Pancreas (tissue), 10 donors: ENCODE measurements around the gene MAP2K5. TPM values are rescaled to one million over a fixed set of nuclear protein-coding genes. Genes with fewer than 3 reads are reported as not detected.

Source experiments
- ATAC-seq, 4 donors: fragments of 200-7000 bp; cut with Tn5 transposase; one replicate each; pipeline versions ENCODE4 v1.8.0 to v1.9.1; 2020; ENCODE audit warnings: mild to moderate bottlenecking in 4 of 4, moderate library complexity in 4 of 4
- DNase-seq, 6 donors: peaks; one replicate each; pipeline ENCODE4 v3.0.0-alpha.2; 2020
- FAIRE-seq: peaks from 2 replicates; lab custom pipeline; 2012; peaks lifted over from hg19 to GRCh38; lab: Jason Lieb, UNC
- H3K27ac ChIP-seq, 4 donors: fragments of 200-600 bp; sonication (generic); 1 replicate in 3 of 4; 2 replicates in 1 of 4; pipeline versions ENCODE4 v1.5.0 to v1.8.0; 2020
- H3K27me3 ChIP-seq, 4 donors: fragments of 200-600 bp; one replicate each; pipeline ENCODE4 v1.8.0; 2021
- H3K36me3 ChIP-seq, 3 donors: fragments of 200-600 bp; sonication (generic) in 1 of 3; one replicate each; pipeline versions ENCODE4 v1.5.0 to v1.8.0; 2020 to 2021
- H3K4me1 ChIP-seq, 3 donors: fragments of 200-600 bp; one replicate each; pipeline ENCODE4 v1.8.0; 2021
- H3K4me3 ChIP-seq, 4 donors: fragments of 200-600 bp; sonication (generic) in 2 of 4; one replicate each; pipeline versions ENCODE4 v1.5.0 to v1.8.0; 2020 to 2021
- H3K9me3 ChIP-seq, 4 donors: fragments of 200-600 bp; one replicate each; pipeline ENCODE4 v1.8.0; 2021
- WGBS, 2 donors: extraction: QIAGEN DNeasy Blood & Tissue Kit; methylation state at CpG; one replicate each; pipeline ENCODE4 v1.1.7; 2013; 5-methylcytosine and 5-hydroxymethylcytosine counted together
- intact Hi-C, 3 donors: fragments of 100-400 bp; cut with DNase I; formaldehyde crosslinking; loops; one replicate each; pipeline versions ENCODE4 v1.11.1 to v1.14.2; 2022
- polyA plus RNA-seq, 2 donors: library from polyadenylated mRNA; stranded (reverse); fragments of 200-250 nt; gene quantifications; one replicate each; pipeline ENCODE4 v1.2.3, GENCODE V29; 2013
- total RNA-seq, 6 donors: library from RNA; stranded (reverse); fragmentation: NEBNext Ultra II Directional in 4 of 6; extraction: Animal tissue kit (Norgen Biotek cat#: 25700) in 4 of 6; gene quantifications; one replicate each; pipeline versions ENCODE4 v1.2.1 to v1.2.4, GENCODE V29; 2021 to 2023
- TF ChIP-seq, protein P1 (sequence below), 4 donors: fragments of 200-600 bp; sonication (generic) in 3 of 4; IDR thresholded peaks; one replicate each; pipeline versions ENCODE4 v1.5.0 to v1.8.0; 2021; ENCODE audit warnings: antibody characterized with exemption in 4 of 4
- donor health status: healthy with polysubstance abuse.
- donor health status: DM: no; HTN: no; CAD: no; lungs with moderate emphysema.
- donor health status: DM: no; HTN: no; CAD: no.
- donor health status: control.
- donor health status: control.
- donor health status: Bipolar disorder and iron deficiency.
- donor health status: DM: yes; HTN: yes; CAD: no.
- donor health status: DM: no; HTN: no; CAD: no.
- donor health status: DM: no; HTN: no; CAD: no.
- donor health status: DM: yes; HTN: yes; CAD: no.

The MAP2K5 gene
- total and polyA plus RNA-seq, 8 donors = 5.5 to 14.8 (median 10.0) TPM

GRCh38 chr15:67528513-67528912 is 14.0 kb upstream of the MAP2K5 start:
- WGBS, 2 donors = 95 to 96% methylated on average over 3 of the region's 3 CpGs
- H3K4me1 ChIP-seq = peaks cover 0 to 11% (median 6%) of the 10 kb centered on the region in 3 donors

GRCh38 chr15:67531379-67531914 is 11.1 kb upstream of the MAP2K5 start:
- WGBS, 2 donors = 80 to 88% methylated on average over 3 of the region's 3 CpGs
- no peaks in the 10 kb centered on the region for H3K4me1 ChIP-seq
- no peak for FAIRE-seq
- H3K27me3 ChIP-seq = no peaks in the 10 kb centered on the region
- no peak overlapping the region for H3K4me3 ChIP-seq
- no peak for DNase-seq
- peaks cover 0 to 7% (median 0%) of the 10 kb centered on the region in 3 donors for H3K36me3 ChIP-seq
- no peak for ATAC-seq
- intact Hi-C loops = no loop called here
- no peak overlapping the region for H3K27ac ChIP-seq
- no peaks in the 10 kb centered on the region for H3K9me3 ChIP-seq
- TF ChIP-seq, protein P1, sequence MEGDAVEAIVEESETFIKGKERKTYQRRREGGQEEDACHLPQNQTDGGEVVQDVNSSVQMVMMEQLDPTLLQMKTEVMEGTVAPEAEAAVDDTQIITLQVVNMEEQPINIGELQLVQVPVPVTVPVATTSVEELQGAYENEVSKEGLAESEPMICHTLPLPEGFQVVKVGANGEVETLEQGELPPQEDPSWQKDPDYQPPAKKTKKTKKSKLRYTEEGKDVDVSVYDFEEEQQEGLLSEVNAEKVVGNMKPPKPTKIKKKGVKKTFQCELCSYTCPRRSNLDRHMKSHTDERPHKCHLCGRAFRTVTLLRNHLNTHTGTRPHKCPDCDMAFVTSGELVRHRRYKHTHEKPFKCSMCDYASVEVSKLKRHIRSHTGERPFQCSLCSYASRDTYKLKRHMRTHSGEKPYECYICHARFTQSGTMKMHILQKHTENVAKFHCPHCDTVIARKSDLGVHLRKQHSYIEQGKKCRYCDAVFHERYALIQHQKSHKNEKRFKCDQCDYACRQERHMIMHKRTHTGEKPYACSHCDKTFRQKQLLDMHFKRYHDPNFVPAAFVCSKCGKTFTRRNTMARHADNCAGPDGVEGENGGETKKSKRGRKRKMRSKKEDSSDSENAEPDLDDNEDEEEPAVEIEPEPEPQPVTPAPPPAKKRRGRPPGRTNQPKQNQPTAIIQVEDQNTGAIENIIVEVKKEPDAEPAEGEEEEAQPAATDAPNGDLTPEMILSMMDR (IDR thresholded peaks at IDR 0.05) = no peak

More at GRCh38 chr15:67528513-67528912, 14.0 kb upstream of the MAP2K5 start:
- ATAC-seq (no peak), DNase-seq (no peak), FAIRE-seq (no peak)
- Histone ChIP-seq H3K36me3 (peaks cover 0 to 7% (median 0%) of the 10 kb centered on the region in 3 donors), H3K27me3 (no peaks in the 10 kb centered on the region), H3K4me3 (no peak overlapping the region), H3K27ac (no peak overlapping the region), H3K9me3 (no peaks in the 10 kb centered on the region)
- intact Hi-C loops = no loop called here
- TF ChIP-seq, protein P1 (IDR thresholded peaks at IDR 0.05) = no peak

DNA sequence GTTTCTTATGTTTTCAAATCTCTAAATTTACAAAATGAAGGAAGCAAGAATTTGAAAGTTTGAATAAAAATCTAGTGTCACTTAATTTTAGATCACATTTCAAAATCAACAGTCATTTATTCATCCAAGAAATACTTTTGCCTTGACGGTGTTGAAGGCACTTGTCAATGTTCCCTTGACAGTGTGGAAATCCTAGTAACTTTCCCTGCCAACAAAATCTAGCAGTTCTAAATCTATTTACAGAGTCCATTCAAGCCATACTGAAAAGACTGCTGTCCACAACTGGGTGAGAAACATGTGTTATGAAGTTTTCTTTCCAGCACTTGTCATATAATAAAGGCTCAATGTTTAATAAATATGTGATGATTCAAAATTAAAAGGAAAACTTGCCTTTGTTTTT is 8.6 kb upstream of the MAP2K5 start:
- TF ChIP-seq, protein P1 (IDR thresholded peaks at IDR 0.05) = no peak
- 64 to 78% methylated on average over 1 of the region's 1 CpG for WGBS, 2 donors
- H3K4me1 ChIP-seq = no peaks in the 10 kb centered on the region
- no peak for ATAC-seq
- no peak overlapping the region for H3K27ac ChIP-seq
- no peaks in the 10 kb centered on the region for H3K9me3 ChIP-seq
- DNase-seq = no peak
- no peaks in the 10 kb centered on the region for H3K27me3 ChIP-seq
- no peak for FAIRE-seq
- H3K4me3 ChIP-seq = no peak overlapping the region
- intact Hi-C loops = no loop called here
- H3K36me3 ChIP-seq = no peaks in the 10 kb centered on the region

DNA sequence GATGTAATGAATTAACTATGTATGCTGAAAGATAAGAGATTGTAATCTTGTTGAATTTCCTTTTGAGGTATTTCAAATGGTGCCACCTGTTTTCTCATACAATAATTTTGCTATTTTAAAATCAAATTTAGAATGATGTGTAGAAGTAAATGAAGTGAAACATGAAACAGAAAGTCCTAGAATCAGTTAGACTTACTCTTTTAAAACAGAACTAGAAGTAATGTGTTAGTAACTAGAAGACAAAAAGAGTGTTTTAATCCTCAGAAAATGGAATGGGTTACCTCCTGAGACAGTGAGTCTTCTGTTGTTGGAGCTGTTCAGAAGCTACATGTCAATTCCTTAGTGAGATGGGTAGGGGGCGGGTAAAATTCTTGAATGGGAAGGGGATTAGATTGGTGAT is 8.1 kb upstream of the MAP2K5 start:
- Histone ChIP-seq H3K36me3 (no peaks in the 10 kb centered on the region), H3K27ac (no peak overlapping the region), H3K4me1 (no peaks in the 10 kb centered on the region), H3K4me3 (no peak overlapping the region), H3K9me3 (no peaks in the 10 kb centered on the region), H3K27me3 (no peaks in the 10 kb centered on the region)
- intact Hi-C loops = no loop called here
- FAIRE-seq (no peak), ATAC-seq (no peak), DNase-seq (no peak)
- 85 to 86% methylated on average over 1 of the region's 1 CpG for WGBS, 2 donors
- TF ChIP-seq, protein P1 (IDR thresholded peaks at IDR 0.05) = no peak

- intact Hi-C loops = no loop called here
- TF ChIP-seq, protein P1 (IDR thresholded peaks at IDR 0.05) = no peak
- no peak for DNase-seq
- no peak for FAIRE-seq
- Histone ChIP-seq H3K4me1 (peaks cover 0 to 5% (median 4%) of the 10 kb centered on the region in 3 donors), H3K4me3 (no peak overlapping the region), H3K27me3 (no peaks in the 10 kb centered on the region), H3K36me3 (no peaks in the 10 kb centered on the region), H3K9me3 (no peaks in the 10 kb centered on the region), H3K27ac (no peak overlapping the region)
- 96 to 98% methylated on average over 1 of the region's 1 CpG for WGBS, 2 donors
- ATAC-seq = no peak
These were observed 4.7 kb upstream of the MAP2K5 start for GRCh38 chr15:67537771-67538170.
